ENCODE data around the gene PICK1. TPM values are rescaled to one million over a fixed set of nuclear protein-coding genes. Genes with fewer than 3 reads are reported as not detected.

PICK1 gene
- total and polyA plus RNA-seq, 4 donors: 5.8 to 25.8 (median 13.1) TPM

DNA sequence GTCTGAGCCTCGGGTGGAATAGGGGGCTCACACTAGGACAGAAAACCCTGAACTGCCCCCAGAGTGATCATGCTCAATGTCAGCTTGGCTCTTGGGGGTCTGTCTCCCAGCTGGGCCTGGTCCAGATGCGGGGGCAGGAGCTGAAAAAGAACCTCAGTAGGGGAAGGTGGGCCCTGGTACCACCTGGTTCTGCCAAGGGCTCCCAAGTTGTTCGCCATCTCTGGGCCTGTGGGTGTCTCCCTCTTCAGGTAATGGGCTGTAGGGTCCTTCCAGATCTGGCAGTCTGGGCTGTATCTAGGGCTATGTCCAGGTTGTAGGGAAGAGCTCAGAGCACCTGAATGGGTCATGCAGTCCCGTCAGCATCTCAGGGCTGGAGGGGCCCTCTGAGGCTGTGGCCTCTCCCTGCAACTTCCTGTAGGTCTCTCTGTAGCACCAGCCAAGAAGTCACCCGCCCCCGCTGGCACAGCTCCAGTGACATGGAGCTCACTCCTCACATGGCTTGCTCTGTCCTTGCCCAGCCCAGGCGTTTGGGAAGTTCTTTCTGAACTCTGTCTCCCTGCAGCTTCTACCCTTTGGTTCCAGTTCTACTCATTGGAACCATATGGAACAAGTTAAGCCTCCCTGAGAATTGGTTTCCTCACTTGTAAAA, 39.8 kb upstream of the PICK1 start:
- no peaks in the 10 kb centered on the region for H3K36me3 ChIP-seq (ENCODE audit: control insufficient read depth in 4 of 4, insufficient read depth in 3 of 4, low read depth in 1 of 4, low read length in 3 of 4)
- no peak overlapping the region for H3K4me3 ChIP-seq (ENCODE audit: low read depth in 1 of 3, low read length in 3 of 3)
- no peak overlapping the region for H3K9ac ChIP-seq (ENCODE audit: low read depth in 1 of 2, low read length in 2 of 2)
- H3K4me1 ChIP-seq (ENCODE audit: control insufficient read depth in 4 of 4, insufficient read depth in 4 of 4, low read length in 3 of 4): peaks cover 0 to 6% (median 0%) of the 10 kb centered on the region in 4 donors
- peak overlapping the region; percentile 14 to 31 for H3K27ac ChIP-seq (ENCODE audit: low read depth in 1 of 2, low read length in 2 of 2)
- no peak for TF ChIP-seq TAF1 (conservative IDR thresholded peaks at IDR 0.05)
- TF ChIP-seq RXRA (IDR thresholded peaks at IDR 0.05): peak in 1 of 2 donors; percentile 6
- no peak for TF ChIP-seq GABPA (IDR thresholded peaks at IDR 0.05 in 1 of 2, conservative IDR thresholded peaks at IDR 0.05 in 1 of 2)
- H3K27me3 ChIP-seq (ENCODE audit: control insufficient read depth in 4 of 4, insufficient read depth in 4 of 4, low read length in 3 of 4): no peaks in the 10 kb centered on the region
- WGBS: 65% methylated on average over 7 of the region's 7 CpGs
- DNase-seq (ENCODE audit: low spot score): peak; percentile 50
- no peaks in the 10 kb centered on the region for H3K9me3 ChIP-seq (ENCODE audit: control insufficient read depth in 4 of 4, low read length in 3 of 4)

DNA sequence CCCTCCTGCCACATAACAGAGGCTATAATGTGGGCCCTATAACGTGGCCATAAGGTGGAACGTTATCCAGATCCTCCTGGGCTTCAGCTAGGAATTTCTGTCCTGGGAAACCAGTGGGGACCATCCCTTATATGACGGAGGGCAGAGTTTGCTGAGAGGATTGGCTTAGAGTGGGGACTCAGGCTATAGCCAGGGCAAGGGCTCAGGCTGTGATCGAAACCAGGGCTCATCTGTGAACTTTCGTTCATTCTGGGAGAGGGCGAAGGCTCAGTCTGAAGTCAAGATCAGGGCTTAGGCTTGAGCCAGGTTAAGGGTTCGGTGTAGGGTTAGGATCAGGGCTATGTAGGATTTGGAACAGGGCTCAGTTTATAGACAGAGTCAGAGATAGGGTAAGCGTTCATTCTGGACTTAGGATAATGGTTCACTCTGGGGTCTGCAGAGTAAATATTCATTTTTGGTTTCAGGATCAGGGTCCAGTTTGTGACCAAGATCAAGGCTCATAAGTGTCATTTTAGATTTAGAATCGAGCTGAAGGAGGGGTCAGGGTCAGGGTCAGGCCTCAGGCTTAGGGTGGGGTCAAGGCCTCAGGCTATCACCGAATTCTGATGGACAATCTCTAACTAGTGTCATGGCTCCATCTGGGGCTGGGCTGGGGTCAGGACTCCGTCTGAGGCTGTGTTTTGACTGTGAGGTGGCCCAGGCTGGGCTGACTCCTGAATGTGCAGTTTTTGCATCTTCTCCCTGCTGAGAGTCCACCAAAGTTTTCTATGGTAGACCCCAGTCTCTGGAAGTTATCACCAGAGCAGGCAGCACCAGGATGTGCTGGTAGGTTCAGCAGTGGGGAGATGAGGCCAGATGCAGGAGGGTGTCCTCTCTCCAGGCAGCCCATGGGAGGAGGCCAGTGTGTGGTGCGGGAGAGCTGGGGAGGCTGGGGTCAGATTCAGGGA, 39.0 kb upstream of the PICK1 start:
- no peak overlapping the region for H3K27ac ChIP-seq (ENCODE audit: low read depth in 1 of 2, low read length in 2 of 2)
- 87% methylated on average over 12 of the region's 12 CpGs for WGBS
- no peaks in the 10 kb centered on the region for H3K9me3 ChIP-seq (ENCODE audit: control insufficient read depth in 4 of 4, low read length in 3 of 4)
- H3K4me3 ChIP-seq (ENCODE audit: low read depth in 1 of 3, low read length in 3 of 3): no peak overlapping the region
- peaks cover 0 to 6% (median 0%) of the 10 kb centered on the region in 4 donors for H3K4me1 ChIP-seq (ENCODE audit: control insufficient read depth in 4 of 4, insufficient read depth in 4 of 4, low read length in 3 of 4)
- TF ChIP-seq YY1 (IDR thresholded peaks at IDR 0.05) (no peak), SP1 (IDR thresholded peaks at IDR 0.05) (no peak), GABPA (IDR thresholded peaks at IDR 0.05 in 1 of 2, conservative IDR thresholded peaks at IDR 0.05 in 1 of 2) (no peak), EGR1 (IDR thresholded peaks at IDR 0.05; ENCODE audit: low read depth in 2 of 2) (no peak), FOXA2 (IDR thresholded peaks at IDR 0.05) (no peak), RAD21 (IDR thresholded peaks at IDR 0.05) (no peak), FOXA1 (IDR thresholded peaks at IDR 0.05) (no peak), NR2F2 (IDR thresholded peaks at IDR 0.05) (no peak), RXRA (IDR thresholded peaks at IDR 0.05) (no peak)
- TF ChIP-seq, protein P1, sequence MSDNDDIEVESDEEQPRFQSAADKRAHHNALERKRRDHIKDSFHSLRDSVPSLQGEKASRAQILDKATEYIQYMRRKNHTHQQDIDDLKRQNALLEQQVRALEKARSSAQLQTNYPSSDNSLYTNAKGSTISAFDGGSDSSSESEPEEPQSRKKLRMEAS (IDR thresholded peaks at IDR 0.05): no peak
- no peak for DNase-seq (ENCODE audit: low spot score)
- H3K9ac ChIP-seq (ENCODE audit: low read depth in 1 of 2, low read length in 2 of 2): no peak overlapping the region
- no peaks in the 10 kb centered on the region for H3K27me3 ChIP-seq (ENCODE audit: control insufficient read depth in 4 of 4, insufficient read depth in 4 of 4, low read length in 3 of 4)
- no peaks in the 10 kb centered on the region for H3K36me3 ChIP-seq (ENCODE audit: control insufficient read depth in 4 of 4, insufficient read depth in 3 of 4, low read depth in 1 of 4, low read length in 3 of 4)

DNA sequence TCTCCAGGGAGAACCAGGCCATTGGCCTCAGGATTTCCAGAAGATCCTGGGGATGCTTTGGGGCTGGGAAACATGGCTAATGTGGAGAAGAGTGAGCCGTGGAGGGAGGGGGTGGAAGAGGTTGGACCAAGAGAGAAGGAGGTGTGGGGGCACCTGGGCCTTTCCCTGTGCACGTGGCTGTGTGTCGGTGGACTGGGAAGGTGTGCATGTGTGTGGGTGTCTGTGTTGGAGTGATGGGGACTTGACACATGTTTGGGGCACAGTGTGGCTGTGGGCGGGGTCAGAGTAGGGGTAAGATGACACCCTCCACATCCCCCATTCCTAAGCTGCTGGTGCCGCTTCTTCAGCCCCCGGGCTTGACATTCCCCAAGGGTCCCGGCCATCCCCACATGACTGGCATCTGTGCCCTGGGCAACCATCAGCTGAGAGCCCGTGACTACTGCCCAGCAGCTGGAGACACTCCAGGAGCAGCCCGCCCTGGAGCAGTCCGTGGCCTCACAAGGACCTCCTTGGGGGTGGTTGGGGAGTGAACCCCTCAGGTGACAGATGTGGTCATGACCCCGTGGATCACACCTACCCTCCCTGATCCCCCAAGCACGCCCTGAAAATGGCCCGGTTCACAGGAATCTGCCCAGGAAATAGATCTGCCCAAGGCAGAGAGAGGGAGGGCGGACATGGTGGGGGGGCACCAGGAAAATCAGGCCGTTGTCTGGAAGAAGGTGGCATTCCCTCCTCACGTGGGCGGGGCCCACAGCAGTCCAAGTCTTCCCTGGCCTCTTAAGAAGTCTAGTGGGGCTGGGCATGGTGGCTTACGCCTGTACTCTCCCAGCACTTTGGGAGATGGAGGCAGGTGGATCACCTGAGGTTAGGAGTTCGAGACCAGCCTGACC, 38.0 kb upstream of the PICK1 start:
- no peak for DNase-seq (ENCODE audit: low spot score)
- H3K27ac ChIP-seq (ENCODE audit: low read depth in 1 of 2, low read length in 2 of 2): no peak overlapping the region
- TF ChIP-seq NR2F2 (IDR thresholded peaks at IDR 0.05) (no peak), TAF1 (conservative IDR thresholded peaks at IDR 0.05) (no peak), FOXA1 (IDR thresholded peaks at IDR 0.05) (no peak), YY1 (IDR thresholded peaks at IDR 0.05) (no peak), JUND (IDR thresholded peaks at IDR 0.05) (no peak), RXRA (IDR thresholded peaks at IDR 0.05) (no peak), RAD21 (IDR thresholded peaks at IDR 0.05) (no peak), HNF4A (conservative IDR thresholded peaks at IDR 0.05) (no peak)
- TF ChIP-seq, protein P2, sequence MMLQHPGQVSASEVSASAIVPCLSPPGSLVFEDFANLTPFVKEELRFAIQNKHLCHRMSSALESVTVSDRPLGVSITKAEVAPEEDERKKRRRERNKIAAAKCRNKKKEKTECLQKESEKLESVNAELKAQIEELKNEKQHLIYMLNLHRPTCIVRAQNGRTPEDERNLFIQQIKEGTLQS (IDR thresholded peaks at IDR 0.05): no peak
- H3K36me3 ChIP-seq (ENCODE audit: control insufficient read depth in 4 of 4, insufficient read depth in 3 of 4, low read depth in 1 of 4, low read length in 3 of 4): no peaks in the 10 kb centered on the region
- no peaks in the 10 kb centered on the region for H3K27me3 ChIP-seq (ENCODE audit: control insufficient read depth in 4 of 4, insufficient read depth in 4 of 4, low read length in 3 of 4)
- peaks cover 0 to 6% (median 0%) of the 10 kb centered on the region in 4 donors for H3K4me1 ChIP-seq (ENCODE audit: control insufficient read depth in 4 of 4, insufficient read depth in 4 of 4, low read length in 3 of 4)
- H3K4me3 ChIP-seq (ENCODE audit: low read depth in 1 of 3, low read length in 3 of 3): no peak overlapping the region
- 88% methylated on average over 19 of the region's 19 CpGs for WGBS
- no peak overlapping the region for H3K9ac ChIP-seq (ENCODE audit: low read depth in 1 of 2, low read length in 2 of 2)
- H3K9me3 ChIP-seq (ENCODE audit: control insufficient read depth in 4 of 4, low read length in 3 of 4): no peaks in the 10 kb centered on the region

All from liver (tissue), 9 donors.